ENCODE data around the gene NR2F2. TPM values are rescaled to one million over a fixed set of nuclear protein-coding genes. Genes with fewer than 3 reads are reported as not detected.

Gene NR2F2
- total RNA-seq, 1 donor from 2014 or later = 68.8 TPM

DNA sequence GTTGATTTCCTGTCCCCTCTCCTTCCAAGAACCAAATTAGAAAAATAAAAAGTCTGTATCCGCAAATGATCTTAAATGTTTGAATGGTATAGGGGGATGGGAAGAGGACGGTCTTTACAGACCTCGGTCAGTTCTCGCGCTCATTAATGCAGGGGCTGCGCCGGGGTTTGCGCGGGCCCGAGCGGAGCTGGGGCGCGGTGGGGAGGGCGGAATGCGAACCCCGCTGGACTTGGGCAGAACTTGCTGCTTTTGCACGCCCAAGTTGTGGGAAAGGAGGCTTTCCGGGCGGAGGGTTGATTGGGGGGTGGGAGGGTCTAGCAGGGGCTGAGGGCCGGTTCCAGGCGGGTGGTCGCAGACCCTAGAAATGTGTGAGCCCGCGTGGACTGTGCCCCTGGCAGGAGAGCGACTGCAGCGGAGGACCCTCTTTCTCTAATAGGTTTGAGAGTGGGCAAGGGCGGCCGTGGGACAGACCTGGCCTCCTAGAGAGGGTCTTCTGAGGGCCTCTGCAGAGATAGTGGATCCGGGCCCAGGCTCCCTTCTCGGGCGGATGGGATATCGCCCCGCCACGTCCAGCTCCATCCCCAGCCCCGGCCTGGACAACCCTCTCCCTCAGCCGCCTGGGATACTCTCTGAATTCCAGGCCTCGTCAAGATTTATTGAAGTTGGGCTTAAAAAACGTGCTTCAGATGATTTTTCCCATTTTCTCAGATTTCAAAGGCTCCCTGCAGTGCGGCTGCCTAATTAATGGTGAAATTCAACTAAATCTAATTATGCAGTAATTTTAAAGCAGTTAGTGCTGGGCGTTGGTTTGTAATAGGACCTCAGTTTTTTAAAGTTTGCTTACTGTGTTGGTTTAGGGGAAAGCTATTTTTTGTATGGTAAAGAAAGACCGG, 11.3 kb downstream of the NR2F2 start:
- DNase-seq (ENCODE audit: extremely low read depth, low read depth, low spot score) = no peak

DNA sequence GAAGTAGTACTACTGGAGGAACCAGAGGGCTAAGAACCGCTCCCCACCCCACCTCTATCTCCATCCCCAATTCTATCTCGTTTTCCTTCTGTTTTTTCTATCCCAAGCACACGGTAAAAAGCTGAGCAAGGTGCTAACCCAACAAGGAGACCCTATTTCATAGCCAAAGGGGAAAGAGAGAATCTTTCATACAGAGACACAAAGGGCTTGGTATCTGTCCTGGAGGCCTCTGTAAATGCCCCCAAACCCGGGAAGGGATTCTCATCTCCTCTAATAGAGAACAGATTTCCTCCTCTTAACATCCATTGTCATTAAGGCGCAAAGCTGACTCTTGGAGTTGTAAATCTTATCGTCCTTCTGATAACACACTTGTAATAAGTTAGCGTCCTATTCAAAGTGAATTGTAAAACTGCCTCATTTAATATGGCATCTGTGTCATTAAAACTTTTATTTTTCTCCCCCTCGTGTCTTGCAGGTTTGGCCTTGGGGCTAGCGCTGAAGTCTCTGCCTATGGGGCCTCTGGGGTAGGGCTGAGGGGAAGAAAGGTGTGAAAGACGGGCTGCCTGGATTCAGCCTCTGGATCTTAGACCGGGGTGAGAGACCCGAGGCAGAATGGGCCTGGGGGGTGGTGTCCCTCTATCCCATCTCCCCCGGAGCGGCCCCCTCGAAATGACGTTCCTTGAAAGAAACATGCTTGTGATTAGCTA, 12.1 kb downstream of the NR2F2 start:
- DNase-seq (ENCODE audit: extremely low read depth, low read depth, low spot score) = no peak

DNA sequence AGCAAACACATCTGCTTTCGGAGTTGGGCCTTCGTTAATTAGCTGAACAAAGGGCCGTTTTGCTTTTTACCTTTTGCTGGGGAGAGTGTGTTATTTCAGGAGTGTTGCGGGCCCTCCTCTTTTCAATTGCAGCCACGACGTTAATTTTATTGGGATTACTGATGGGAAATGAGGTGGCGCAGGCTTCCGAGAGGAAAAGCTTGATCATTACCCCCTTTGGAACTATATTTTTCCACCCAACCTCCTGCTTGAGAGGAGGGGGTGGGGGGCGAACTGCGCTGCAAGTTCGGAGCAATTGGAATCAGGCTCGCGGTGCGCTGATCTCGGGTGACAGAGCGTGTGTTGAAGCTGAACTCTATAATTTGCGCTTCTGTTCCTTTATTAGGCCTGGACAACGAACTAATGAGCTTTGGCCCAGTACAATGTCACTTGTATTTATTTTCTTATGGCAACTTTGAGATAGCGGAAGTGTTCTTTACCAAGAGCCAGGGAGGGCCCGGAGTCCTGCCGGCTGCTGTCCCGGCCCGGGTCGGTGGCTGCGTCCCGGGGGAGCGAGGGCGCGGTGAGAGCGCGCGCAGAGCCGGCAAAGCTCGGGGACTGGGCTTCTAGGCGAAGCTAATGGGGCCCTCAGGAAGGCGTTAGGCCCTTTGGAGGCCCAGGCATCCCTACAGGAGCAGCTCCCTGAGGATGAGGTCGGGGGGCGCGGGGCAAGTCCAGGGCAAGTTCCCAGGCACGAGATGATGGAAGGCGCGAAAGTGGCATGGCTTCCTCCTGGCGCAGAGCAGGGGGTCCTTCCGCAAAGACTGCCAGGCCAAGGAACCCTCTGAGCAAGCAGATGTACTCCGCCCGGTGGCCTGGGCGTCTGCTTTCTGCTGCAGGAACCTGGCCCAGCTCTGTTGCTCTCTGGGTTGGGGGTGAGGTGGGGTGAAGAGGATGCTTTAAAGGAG, 12.9 kb downstream of the NR2F2 start:
- DNase-seq (ENCODE audit: extremely low read depth, low read depth, low spot score) = no peak

DNA sequence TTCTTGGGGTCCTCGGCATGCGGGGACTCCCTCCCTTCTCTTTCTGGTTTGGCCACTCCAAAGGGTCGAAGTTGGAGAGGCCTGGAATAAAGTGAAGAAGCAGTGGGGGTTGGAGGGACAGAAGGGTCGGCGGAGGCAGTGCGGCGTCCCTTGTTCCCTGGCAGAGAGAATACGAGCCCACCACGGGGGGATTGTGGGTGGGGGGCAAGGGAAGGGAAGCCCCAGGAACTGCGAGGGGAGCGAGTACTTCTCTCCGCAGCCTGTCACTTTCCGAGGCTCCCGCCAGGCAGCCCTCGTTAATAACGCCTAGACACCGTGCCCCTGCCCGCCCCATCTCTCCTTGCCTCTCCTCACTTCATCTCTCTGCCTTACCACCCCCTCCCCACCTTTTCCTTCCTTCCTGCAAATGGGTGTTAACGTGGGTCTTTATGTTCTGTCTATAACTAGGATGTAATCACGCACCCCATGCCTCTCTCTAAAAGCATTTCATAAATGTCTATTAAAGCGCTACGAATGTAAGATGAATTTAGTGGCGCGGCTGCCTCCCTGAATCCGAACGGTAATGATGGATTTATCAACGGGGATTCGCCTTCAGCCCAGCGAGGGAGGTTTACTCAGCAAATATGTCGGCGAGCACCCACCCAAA, 13.7 kb downstream of the NR2F2 start:
- DNase-seq (ENCODE audit: extremely low read depth, low read depth, low spot score) = no peak

DNA sequence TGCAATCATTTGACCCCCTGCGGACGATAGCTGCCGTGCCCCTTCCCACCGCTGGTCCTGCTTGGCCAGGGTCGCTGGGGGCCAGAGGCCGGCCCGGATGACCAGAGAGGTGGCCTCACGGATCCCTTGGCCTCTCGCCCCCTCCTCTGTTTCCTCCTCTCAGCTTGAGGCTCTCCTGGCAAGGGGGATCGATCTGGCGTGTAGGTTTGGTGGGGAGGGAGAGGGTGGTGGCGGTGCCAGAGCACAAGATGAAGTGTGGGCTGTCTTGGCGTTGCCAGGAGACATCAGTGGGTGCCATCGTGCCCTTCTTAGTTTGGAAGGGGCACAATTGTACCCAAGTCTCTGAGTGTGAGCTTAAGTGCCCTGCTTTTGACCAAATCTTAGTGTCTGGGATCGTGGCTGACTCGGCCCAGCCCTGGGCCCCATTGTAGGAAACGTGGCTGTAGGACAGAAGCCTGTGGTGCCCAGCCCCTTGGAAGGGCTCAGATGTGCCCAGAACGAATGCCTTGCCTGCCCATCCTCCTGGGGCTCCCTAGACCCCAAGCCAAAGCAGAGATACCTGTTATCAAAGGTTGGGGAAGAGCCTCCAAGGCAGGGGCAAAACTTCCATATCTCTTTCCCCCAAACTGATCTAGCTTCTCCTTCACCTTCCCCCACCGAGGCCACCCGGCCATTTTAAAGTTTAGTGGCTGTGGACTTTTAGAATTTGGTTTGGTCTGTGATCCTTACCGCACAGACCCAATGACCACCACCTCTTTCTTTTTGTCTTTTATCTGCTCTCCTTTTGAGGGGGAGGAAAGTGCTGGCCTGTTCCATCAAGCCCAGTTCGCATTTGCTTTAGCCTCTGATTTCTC, 14.4 kb downstream of the NR2F2 start:
- no peak for DNase-seq (ENCODE audit: extremely low read depth, low read depth, low spot score)

DNA sequence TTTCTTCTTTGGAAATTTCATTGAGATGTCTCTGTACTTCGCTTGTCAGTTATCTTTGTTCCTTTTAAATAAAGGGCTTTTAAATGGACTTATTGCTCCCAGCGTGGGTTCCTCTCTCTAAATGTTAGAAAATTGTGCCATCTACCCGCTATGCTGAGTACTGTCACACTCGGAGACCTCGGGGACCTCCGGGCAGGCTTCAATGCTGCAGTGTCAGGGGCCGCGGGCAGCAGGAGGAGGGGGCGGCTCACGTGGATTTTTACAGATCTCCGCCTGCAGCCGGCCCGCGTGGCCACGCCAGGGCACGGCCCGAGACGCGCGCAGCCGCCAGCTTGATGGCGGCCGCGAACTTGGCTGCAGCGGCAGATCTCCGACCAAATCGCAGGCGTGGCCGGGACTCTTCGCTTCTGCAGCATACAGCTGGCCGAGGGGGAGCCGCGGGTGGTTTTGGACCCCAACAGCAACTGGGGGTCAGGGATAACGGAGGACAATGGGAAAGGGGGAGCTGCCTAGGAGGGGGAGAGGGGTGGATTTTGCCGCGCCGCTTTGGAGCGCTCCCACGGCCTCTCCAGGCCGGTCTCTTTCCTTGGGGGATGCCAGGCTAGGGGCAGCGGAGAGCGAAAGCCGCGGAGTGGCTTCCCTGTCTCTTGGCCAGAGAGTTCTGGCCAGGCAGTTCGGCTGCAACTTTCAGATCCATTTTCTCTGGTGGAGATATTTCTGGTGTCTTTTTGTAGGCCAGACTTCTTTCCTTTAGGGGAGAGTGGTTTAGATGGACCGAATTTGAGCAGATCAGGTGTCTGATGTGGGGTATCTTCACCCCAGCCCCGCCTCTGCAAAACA, 15.3 kb downstream of the NR2F2 start:
- DNase-seq (ENCODE audit: extremely low read depth, low read depth, low spot score) = no peak

DNA sequence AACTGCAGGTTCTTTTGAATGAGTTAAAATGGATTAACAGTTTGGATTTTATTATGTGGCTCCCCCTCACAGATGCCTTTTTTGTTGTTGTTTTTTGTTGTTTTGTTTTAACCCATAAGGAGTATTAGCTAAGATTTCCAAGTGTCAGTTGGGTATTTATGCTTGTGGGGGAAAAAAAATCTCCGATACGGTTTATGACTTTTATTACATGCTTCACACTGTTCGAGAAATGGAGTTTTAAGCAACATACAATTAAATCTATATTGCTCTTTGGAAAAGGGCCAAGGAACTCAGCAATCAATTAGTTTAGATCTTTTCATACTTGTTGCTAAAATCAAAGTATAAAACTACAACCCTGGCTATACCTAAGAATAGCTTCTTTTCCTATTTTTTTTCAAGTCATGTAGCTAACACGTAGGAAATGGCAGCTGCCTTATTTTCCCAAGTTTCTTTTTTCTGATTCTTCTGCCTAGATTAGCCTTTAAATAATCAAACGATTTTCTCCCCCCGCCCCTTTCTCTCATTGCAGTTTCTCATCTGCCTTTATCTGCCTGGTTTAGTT, 16.0 kb downstream of the NR2F2 start:
- no peak for DNase-seq (ENCODE audit: extremely low read depth, low read depth, low spot score)

DNA sequence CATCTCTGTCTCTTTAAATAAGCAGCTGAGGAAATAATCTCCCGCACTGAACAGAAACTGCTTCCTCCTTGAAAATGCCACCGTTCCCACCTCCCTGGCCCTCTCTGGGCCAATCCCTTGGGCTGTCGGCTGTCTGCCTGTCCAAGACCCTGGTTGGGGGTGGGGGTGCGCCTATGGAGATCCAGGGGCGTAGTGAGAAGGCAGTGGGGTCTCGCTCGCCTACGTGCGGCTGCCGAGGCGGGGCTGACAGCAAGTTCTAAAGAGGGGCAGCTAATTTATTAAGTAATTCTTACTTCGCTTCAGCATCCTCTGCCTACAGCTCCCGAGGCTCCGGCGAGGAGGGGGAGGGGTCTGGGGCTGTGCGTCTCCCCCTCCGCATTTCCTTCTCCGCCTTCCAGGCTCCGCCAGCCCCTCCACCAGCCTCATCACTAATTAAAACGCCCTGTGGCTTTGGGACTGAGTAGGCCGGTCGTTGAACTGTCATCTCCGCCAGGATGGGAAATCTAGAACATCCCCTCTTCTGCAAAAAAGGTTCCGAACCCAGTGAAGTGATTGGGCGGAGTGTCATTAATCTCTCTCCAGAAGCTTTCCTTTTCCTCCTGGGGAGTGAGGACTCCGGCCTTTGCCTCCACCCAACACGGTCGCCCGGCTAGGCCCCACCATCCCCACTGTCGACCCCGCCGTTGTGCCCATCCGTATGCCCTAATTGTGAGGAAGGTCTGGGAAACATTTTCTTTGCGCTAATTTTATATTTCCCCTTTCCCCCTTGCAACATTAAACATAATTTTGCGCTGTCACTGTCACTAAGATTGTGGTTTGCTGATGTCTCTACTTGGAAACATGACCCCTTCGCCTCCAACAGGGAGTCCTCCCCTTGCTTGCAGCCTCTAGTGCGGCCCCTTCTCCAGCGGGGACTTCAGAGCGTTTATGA, 16.9 kb downstream of the NR2F2 start:
- no peak for DNase-seq (ENCODE audit: extremely low read depth, low read depth, low spot score)

DNA sequence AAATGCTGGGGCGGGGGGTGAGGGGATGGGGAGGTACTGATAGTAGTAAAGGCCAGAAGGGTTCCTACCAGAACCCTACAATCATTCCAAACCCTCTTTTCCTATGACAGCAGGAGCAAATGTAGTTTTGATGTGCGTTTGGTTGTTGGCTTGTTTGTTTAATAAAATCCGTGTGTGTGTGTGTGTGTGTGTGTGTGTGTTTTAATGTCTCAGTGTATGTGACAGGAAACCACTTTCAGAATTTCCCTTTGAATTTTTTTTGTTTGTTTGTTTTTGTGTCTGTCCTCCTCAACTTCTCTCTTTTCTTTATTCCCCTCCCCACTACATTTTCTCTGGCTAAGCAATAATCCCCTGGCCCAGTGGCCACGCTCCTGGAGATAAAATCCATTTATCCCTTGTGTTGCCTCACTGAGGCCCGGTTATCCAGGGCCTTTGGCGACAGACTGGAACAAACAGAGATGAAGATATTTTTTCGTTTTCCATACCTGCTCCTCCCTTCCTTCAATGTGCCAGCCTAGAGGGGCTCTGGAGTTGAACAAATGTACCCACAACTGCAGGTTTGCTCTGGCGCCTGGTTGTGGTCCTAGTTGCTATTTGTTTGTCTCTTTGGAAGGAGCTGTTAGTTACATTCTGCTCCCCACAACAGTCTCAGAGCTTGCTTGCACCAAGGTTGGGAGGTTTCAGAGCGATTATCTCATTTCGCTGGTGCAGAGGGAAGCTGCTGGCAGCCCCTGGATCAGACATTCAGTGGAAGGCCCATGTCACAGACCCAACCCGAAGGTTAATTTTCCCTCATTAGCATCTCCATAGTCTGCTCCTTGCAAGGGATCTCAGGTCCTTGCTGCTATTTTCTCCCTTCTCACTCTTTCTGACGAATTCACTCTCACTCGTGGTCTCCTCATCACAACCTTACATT, 17.9 kb downstream of the NR2F2 start:
- no peak for DNase-seq (ENCODE audit: extremely low read depth, low read depth, low spot score)

DNA sequence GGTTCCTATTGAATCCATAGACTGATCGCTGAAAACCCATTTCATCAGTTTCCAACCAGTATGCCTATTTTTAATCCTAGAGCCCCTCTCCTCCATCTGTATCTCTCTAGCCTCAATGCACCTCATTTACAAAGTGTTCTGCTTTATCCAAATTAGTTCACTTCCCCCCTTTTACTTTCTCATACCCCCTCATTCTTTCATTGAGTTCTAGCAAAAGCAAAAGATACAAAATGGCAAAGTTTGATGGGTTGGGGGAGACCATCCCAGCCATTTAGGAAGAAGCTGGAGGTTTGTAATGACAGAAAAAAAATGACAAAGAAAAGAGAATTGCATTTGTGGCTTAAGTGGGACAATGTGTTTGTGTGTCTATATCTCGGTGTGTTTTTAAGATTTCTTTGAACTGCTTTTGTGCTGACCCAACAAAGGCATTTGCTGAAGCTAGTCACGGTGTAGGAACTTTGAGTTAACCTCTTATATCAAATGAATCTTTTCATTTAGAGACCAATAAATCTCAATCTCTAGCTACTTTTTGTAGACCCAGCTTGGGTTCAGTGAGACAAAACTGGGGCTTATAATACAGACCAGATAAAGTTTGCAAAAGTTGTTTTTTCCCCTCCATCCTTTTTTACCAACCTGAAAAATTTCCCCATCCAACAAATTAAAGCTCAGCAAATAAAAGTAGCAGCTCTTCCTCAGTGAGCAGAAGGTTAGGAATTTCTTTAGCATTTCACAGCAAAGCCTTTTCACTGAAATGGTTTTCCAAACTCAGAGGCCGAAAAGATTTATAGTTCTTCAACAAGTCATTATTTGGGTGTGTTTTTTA, 18.7 kb downstream of the NR2F2 start:
- no peak for DNase-seq (ENCODE audit: extremely low read depth, low read depth, low spot score)

DNA sequence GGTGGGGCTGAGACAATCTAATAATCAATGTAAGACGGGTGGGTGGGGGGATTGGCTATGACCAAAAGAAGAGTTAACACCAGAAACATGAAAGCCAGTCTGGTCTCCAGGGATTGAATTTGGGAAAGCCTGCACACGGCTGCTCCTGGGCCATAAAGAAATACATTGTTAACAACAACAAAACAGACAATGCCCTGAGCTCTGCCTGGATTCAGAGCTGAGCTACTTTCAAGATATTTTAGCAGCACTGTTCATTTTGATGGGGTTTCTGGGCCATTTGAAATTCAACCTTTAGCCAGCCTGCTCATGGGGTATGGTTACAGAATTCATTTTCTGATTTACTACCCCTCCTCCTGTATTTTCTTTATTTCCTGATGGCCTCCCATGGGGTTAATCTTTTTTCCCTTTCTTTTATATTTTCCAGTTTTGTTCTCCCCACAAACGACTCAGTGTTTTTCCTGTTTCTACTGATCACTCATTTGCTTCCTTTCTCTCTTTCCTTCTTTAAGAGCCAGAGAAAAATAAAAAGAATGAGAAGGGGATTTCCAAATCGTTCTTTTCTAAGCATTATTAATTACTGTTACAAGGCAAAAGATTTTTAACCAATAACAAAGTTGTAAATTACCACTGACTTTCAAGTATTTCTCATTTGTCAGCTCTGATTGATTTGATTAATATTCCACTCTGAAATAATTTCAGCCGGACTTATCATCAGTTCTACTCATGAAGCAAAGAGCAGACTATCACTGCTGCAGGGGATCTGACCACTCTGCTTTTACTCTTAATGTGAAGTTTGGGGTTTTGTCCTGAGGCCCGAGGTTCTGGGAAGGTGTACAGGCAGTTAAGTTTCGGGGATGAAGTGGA, 19.6 kb downstream of the NR2F2 start:
- no peak for DNase-seq (ENCODE audit: extremely low read depth, low read depth, low spot score)

DNA sequence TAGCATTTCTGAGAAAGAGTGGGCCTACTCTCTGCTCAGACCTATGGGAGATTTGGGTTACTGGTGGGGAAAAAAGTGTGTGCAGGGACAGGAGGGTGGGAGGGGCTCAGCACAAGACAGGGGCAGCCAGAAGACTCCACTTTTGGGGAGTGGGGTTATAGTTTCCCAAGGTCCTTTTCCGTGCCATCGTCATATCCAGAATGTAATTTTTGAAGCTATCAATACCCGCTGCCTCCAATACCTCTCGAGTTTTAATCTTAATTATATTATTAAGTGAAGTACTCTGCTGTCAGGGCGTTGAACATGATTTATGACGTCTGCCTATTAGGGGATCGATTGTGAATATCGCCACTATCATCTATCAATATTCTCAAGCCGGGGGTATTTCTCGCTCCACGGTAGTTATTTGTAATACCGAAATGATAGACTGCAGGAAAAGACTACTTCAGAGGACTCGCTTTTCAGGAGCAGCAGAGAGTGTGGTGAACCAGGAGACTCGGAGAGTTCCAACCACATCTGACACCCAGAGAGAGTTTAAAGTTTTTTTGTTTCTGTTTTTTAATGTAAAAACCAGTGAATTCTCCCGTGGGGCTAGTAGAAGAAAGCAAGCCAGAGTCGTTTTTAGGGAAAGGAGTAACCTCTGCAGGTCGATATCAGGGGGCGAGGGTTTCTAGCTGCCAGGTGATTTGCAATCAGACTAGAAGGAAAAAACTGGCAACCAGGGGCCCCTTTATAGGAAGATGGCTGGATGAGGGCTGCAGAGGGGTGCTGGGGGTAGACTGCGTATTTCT, 20.6 kb downstream of the NR2F2 start:
- no peak for DNase-seq (ENCODE audit: extremely low read depth, low read depth, low spot score)

DNA sequence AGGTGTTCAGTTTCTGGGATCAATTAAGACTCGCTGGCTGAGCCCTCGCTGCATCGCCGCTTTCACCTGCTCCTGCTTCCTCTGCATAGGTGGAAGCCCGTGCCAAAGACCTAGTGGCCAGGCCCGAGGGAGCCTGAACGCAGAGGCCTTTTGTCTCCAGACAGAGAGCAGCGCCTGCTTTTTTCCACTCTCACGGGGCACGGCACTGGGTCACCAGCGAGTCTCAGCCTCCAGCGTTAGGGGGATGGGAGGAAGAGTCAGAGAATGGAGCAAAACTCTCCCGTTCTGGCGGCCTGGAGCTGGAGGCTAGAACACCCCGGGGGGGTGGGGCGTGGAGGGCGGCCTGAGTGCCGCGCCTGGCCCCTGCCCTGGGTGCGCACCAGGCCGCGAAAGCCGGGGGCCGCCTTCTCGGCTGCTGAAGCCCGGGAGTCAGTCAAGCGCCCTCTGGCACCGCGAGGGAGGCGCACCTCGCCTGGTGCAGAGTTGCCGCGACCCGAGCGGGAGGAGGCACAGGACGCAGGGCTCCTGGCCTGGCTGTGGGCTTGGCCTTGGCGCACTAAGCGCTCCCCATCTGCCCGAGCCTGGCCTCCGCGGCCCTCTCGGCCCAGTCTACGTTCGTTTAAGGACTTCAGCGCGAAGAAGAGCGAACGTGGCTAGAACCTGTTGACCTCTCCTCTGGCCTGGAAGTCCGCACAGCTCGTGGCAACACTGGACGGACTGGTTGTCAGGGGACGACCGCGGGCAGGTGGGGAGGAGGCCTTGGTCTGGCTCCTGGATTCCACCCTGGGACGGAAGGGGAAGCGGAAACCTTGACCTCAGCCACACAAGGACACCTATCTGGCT, 21.5 kb downstream of the NR2F2 start:
- no peak for DNase-seq (ENCODE audit: extremely low read depth, low read depth, low spot score)
